ENCODE results near the gene PATJ. TPM values are rescaled to one million over a fixed set of nuclear protein-coding genes. Genes with fewer than 3 reads are reported as not detected.
"Not testable (repeated sequence)": the region's sequence is repeated elsewhere in the genome, so short reads cannot be mapped to it uniquely, and the experiment has no call there.

PATJ gene
- total and polyA plus RNA-seq, 2 experiments from 2014 or later, result 20.0 to 44.8 TPM

GRCh38 chr1:61708953-61709907, 33.0 kb upstream of the PATJ start:
- peak overlapping the region; percentile 37 for H3K27ac ChIP-seq
- TF ChIP-seq EZH2 (IDR thresholded peaks at IDR 0.05; ENCODE audit: borderline replicate concordance) (no peak), EZH2phosphoT487 (IDR thresholded peaks at IDR 0.05; ENCODE audit: low read depth, severe bottlenecking, unreplicated experiment) (no peak)
- TF ChIP-seq, protein P1, sequence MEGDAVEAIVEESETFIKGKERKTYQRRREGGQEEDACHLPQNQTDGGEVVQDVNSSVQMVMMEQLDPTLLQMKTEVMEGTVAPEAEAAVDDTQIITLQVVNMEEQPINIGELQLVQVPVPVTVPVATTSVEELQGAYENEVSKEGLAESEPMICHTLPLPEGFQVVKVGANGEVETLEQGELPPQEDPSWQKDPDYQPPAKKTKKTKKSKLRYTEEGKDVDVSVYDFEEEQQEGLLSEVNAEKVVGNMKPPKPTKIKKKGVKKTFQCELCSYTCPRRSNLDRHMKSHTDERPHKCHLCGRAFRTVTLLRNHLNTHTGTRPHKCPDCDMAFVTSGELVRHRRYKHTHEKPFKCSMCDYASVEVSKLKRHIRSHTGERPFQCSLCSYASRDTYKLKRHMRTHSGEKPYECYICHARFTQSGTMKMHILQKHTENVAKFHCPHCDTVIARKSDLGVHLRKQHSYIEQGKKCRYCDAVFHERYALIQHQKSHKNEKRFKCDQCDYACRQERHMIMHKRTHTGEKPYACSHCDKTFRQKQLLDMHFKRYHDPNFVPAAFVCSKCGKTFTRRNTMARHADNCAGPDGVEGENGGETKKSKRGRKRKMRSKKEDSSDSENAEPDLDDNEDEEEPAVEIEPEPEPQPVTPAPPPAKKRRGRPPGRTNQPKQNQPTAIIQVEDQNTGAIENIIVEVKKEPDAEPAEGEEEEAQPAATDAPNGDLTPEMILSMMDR (IDR thresholded peaks at IDR 0.05; ENCODE audit: poor library complexity), result no peak
- H3K9me3 ChIP-seq (ENCODE audit: low read depth), result no peaks in the 10 kb centered on the region
- H3K4me1 ChIP-seq (ENCODE audit: insufficient read depth), result peaks cover 13% of the 10 kb centered on the region
- peaks cover 48% of the 10 kb centered on the region for H3K79me2 ChIP-seq
- whole genome bisulfite sequencing (ENCODE audit: low lambda C conversion rate, missing lambda C conversion rate), result 86% methylated on average over 7 of the region's 7 CpGs
- no peaks in the 10 kb centered on the region for H4K20me1 ChIP-seq (ENCODE audit: insufficient read depth, poor library complexity, severe bottlenecking)
- H3K4me3 ChIP-seq, result no peak overlapping the region
- no peaks in the 10 kb centered on the region for H3K9me2 ChIP-seq (replicated peaks; ENCODE audit: insufficient read depth)
- H3K27me3 ChIP-seq, result no peaks in the 10 kb centered on the region
- no peak overlapping the region for H3K4me2 ChIP-seq
- DNase-seq (ENCODE audit: low spot score), result no peak
- no peak overlapping the region for H2AFZ ChIP-seq
- H3K36me3 ChIP-seq (replicated peaks; ENCODE audit: insufficient read depth, low read depth), result no peaks in the 10 kb centered on the region

GRCh38 chr1:61709908-61710289, 32.4 kb upstream of the PATJ start:
- Histone ChIP-seq H2AFZ (no peak overlapping the region), H3K36me3 (replicated peaks; ENCODE audit: insufficient read depth, low read depth) (no peaks in the 10 kb centered on the region), H3K9me3 (ENCODE audit: low read depth) (no peaks in the 10 kb centered on the region), H3K27me3 (no peaks in the 10 kb centered on the region), H3K79me2 (peaks cover 49% of the 10 kb centered on the region), H3K4me3 (no peak overlapping the region), H3K9me2 (replicated peaks; ENCODE audit: insufficient read depth) (no peaks in the 10 kb centered on the region), H3K4me1 (ENCODE audit: insufficient read depth) (peaks cover 13% of the 10 kb centered on the region), H3K27ac (no peak overlapping the region), H4K20me1 (ENCODE audit: insufficient read depth, poor library complexity, severe bottlenecking) (no peaks in the 10 kb centered on the region), H3K4me2 (no peak overlapping the region)
- TF ChIP-seq, protein P1 (IDR thresholded peaks at IDR 0.05; ENCODE audit: poor library complexity), result no peak
- no peak for TF ChIP-seq EZH2phosphoT487 (IDR thresholded peaks at IDR 0.05; ENCODE audit: low read depth, severe bottlenecking, unreplicated experiment)
- no peak for TF ChIP-seq EZH2 (IDR thresholded peaks at IDR 0.05; ENCODE audit: borderline replicate concordance)
- WGBS (ENCODE audit: low lambda C conversion rate, missing lambda C conversion rate), result 90% methylated on average over 2 of the region's 2 CpGs
- DNase-seq (ENCODE audit: low spot score), result no peak

- H3K9me3 ChIP-seq (ENCODE audit: low read depth); H3K27me3 ChIP-seq; H3K27ac ChIP-seq; H3K4me3 ChIP-seq; H3K4me2 ChIP-seq; H2AFZ ChIP-seq; H4K20me1 ChIP-seq (ENCODE audit: insufficient read depth, poor library complexity, severe bottlenecking); H3K36me3 ChIP-seq (replicated peaks; ENCODE audit: insufficient read depth, low read depth); H3K9me2 ChIP-seq (replicated peaks; ENCODE audit: insufficient read depth): not testable (repeated sequence)
- H3K79me2 ChIP-seq, result peaks cover 54% of the 10 kb centered on the region
- DNase-seq (ENCODE audit: low spot score), result peak; percentile 18
- peaks cover 13% of the 10 kb centered on the region for H3K4me1 ChIP-seq (ENCODE audit: insufficient read depth)
- 80% methylated on average over 4 of the region's 4 CpGs for WGBS (ENCODE audit: low lambda C conversion rate, missing lambda C conversion rate)
These were observed 31.0 kb upstream of the PATJ start for GRCh38 chr1:61711257-61711656.

GRCh38 chr1:61711969-61712368, 30.3 kb upstream of the PATJ start:
- no peak for DNase-seq (ENCODE audit: low spot score)
- Histone ChIP-seq H3K36me3 (replicated peaks; ENCODE audit: insufficient read depth, low read depth) (no peaks in the 10 kb centered on the region), H3K27ac (no peak overlapping the region), H3K79me2 (peaks cover 58% of the 10 kb centered on the region), H3K4me1 (ENCODE audit: insufficient read depth) (peaks cover 13% of the 10 kb centered on the region), H4K20me1 (ENCODE audit: insufficient read depth, poor library complexity, severe bottlenecking) (no peaks in the 10 kb centered on the region), H3K4me3 (no peak overlapping the region), H2AFZ (no peak overlapping the region), H3K4me2 (no peak overlapping the region), H3K9me2 (replicated peaks; ENCODE audit: insufficient read depth) (no peaks in the 10 kb centered on the region), H3K9me3 (ENCODE audit: low read depth) (no peaks in the 10 kb centered on the region), H3K27me3 (no peaks in the 10 kb centered on the region)
- no peak for TF ChIP-seq EZH2phosphoT487 (IDR thresholded peaks at IDR 0.05; ENCODE audit: low read depth, severe bottlenecking, unreplicated experiment)
- TF ChIP-seq, protein P1 (IDR thresholded peaks at IDR 0.05; ENCODE audit: poor library complexity), result no peak
- no peak for TF ChIP-seq EZH2 (IDR thresholded peaks at IDR 0.05; ENCODE audit: borderline replicate concordance)

DNA sequence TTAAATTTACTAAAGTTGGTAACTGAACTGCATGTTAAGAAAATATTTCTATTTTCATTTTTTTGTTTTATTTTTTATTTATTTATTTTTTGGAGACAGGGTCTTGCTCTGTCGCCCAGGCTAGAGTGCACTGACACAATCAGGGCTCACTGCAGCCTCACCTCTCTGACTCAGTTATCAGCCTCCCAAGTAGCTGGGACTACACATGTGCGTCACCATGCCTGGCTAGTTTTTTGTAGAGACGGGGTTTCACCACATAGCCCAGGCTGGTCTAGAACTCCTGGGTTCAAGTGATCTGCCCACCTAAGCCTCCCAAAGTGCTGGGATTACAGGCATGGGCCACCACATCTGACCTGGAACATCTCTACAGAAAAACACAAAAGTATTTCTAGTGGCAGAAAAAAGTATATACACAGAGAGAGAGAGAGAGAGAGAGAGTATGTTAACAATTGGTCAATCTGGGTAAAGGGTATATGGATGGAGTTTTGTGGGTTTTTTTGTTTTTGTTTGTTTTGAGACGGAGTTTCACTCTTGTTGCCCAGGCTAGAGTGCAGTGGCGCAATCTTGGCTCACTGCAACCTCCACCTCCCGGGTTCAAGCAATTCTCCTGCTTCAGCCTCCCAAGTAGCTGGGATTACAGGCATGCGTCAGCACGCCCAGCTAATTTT, 23.1 kb upstream of the PATJ start:
- H3K36me3 ChIP-seq (replicated peaks; ENCODE audit: insufficient read depth, low read depth), result not testable (repeated sequence)

More for the DNA sequence above, 23.1 kb upstream of the PATJ start:
- H3K4me2 ChIP-seq; H3K9me2 ChIP-seq (replicated peaks; ENCODE audit: insufficient read depth); H4K20me1 ChIP-seq (ENCODE audit: insufficient read depth, poor library complexity, severe bottlenecking); H3K9me3 ChIP-seq (ENCODE audit: low read depth); H3K27ac ChIP-seq; H2AFZ ChIP-seq; H3K27me3 ChIP-seq; H3K4me3 ChIP-seq; DNase-seq (ENCODE audit: low spot score): not testable (repeated sequence)
- 92% methylated on average over 8 of the region's 8 CpGs for WGBS (ENCODE audit: low lambda C conversion rate, missing lambda C conversion rate)
- Histone ChIP-seq H3K4me1 (ENCODE audit: insufficient read depth) (peaks cover 12% of the 10 kb centered on the region), H3K79me2 (peaks cover 79% of the 10 kb centered on the region)

All from hepatocyte (in vitro differentiated cells).